Ammon's horn (tissue), 1 donor: ENCODE results near the gene ITPR3.
"Not testable (repeated sequence)": the region's sequence is repeated elsewhere in the genome, so short reads cannot be mapped to it uniquely, and the experiment has no call there.

Experiments
- DNase-seq: peaks from one replicate; pipeline ENCODE4 v3.0.0-alpha.2; 2016; ENCODE audit warnings: low spot score

ITPR3 gene

GRCh38 chr6:33591424-33592032, 29.6 kb upstream of the ITPR3 start:
- no peak for DNase-seq

GRCh38 chr6:33592280-33592594, 28.9 kb upstream of the ITPR3 start:
- no peak for DNase-seq

GRCh38 chr6:33592595-33593413, 28.3 kb upstream of the ITPR3 start:
- no peak for DNase-seq

- no peak for DNase-seq
These were observed 27.8 kb upstream of the ITPR3 start for GRCh38 chr6:33593414-33593727.

GRCh38 chr6:33595001-33595846, 25.9 kb upstream of the ITPR3 start:
- DNase-seq, result no peak

GRCh38 chr6:33596894-33597293, 24.2 kb upstream of the ITPR3 start:
- not testable (repeated sequence) for DNase-seq

GRCh38 chr6:33597551-33598322, 23.4 kb upstream of the ITPR3 start:
- no peak for DNase-seq

GRCh38 chr6:33599413-33599938, 21.6 kb upstream of the ITPR3 start:
- no peak for DNase-seq

- no peak for DNase-seq
These were observed 20.4 kb upstream of the ITPR3 start for GRCh38 chr6:33600761-33601160.

GRCh38 chr6:33602180-33602579, 18.9 kb upstream of the ITPR3 start:
- DNase-seq, result no peak

- DNase-seq, result no peak
These were observed 15.9 kb upstream of the ITPR3 start for GRCh38 chr6:33604941-33605854.

- DNase-seq, result no peak
These were observed 14.5 kb upstream of the ITPR3 start for GRCh38 chr6:33606642-33607041.

GRCh38 chr6:33607126-33607783, 13.9 kb upstream of the ITPR3 start:
- no peak for DNase-seq

- DNase-seq, result no peak
These were observed 13.3 kb upstream of the ITPR3 start for GRCh38 chr6:33607784-33608161.

GRCh38 chr6:33609019-33609418, 12.1 kb upstream of the ITPR3 start:
- DNase-seq, result no peak

- no peak for DNase-seq
These were observed 11.6 kb upstream of the ITPR3 start for GRCh38 chr6:33609528-33609927.

GRCh38 chr6:33610067-33610466, 11.1 kb upstream of the ITPR3 start:
- DNase-seq, result no peak

- DNase-seq, result peak; percentile 86
These were observed 10.1 kb upstream of the ITPR3 start for GRCh38 chr6:33610779-33611732.

GRCh38 chr6:33613146-33613794, 7.9 kb upstream of the ITPR3 start:
- DNase-seq, result no peak
